Esophagus squamous epithelium (tissue), 5 donors: ENCODE results near the gene NUDT15. TPM values are rescaled to one million over a fixed set of nuclear protein-coding genes. Genes with fewer than 3 reads are reported as not detected.

Experiments used
- DNase-seq: peaks from one replicate; lab custom pipeline; 2025; lab: John Stamatoyannopoulos, UW
- H3K27ac ChIP-seq, 4 donors: fragments of 200-600 bp; sonication (generic); one replicate each; pipeline ENCODE4 v1.5.1; 2016 to 2019; ENCODE audit warnings: mild to moderate bottlenecking in 1 of 4
- H3K27me3 ChIP-seq, 4 donors: fragments of 200-600 bp; sonication (generic); 1 replicate in 3 of 4; 2 replicates in 1 of 4; pipeline versions ENCODE4 v1.5.1 to v1.6.0; 2017 to 2021; ENCODE audit warnings: antibody characterized with exemption in 1 of 4
- H3K36me3 ChIP-seq, 3 donors: fragments of 200-600 bp; sonication (generic); one replicate each; pipeline ENCODE4 v1.5.1; 2016 to 2019
- H3K4me1 ChIP-seq, 3 donors: fragments of 200-600 bp; sonication (generic); one replicate each; pipeline ENCODE4 v1.5.1; 2017 to 2019
- H3K4me3 ChIP-seq, 4 donors: fragments of 200-600 bp; sonication (generic); 1 replicate in 3 of 4; 2 replicates in 1 of 4; pipeline ENCODE4 v1.5.1; 2016 to 2019; ENCODE audit warnings: mild to moderate bottlenecking in 2 of 4, moderate library complexity in 1 of 4
- H3K9me3 ChIP-seq, 3 donors: fragments of 200-600 bp; sonication (generic); one replicate each; pipeline ENCODE4 v1.5.1; 2016 to 2019
- POLR2A ChIP-seq, 4 donors: fragments of 450-650 bp; IDR thresholded peaks; one replicate each; pipeline ENCODE4 v1.6.1; 2017; ENCODE audit warnings: antibody characterized with exemption in 4 of 4, mild to moderate bottlenecking in 4 of 4, moderate library complexity in 3 of 4
- WGBS, 2 donors: methylation state at CpG; one replicate each; pipeline ENCODE4 v1.1.5; 2018; 5-methylcytosine and 5-hydroxymethylcytosine counted together
- intact Hi-C: fragments of 100-400 bp; cut with DNase I; formaldehyde crosslinking; loops from one replicate; pipeline ENCODE4 v1.15.0; 2022
- total RNA-seq, 4 donors: library from RNA; depleted of rRNA; stranded (reverse); fragments of >200 nt; gene quantifications; one replicate each; pipeline ENCODE4 v1.1.0, GENCODE V29; 2016
- TF ChIP-seq, protein P1 (sequence below), 6 experiments: fragments of 450-650 bp in 4 of 6; fragments of 200-600 bp in 2 of 6; sonication (generic) in 2 of 6; IDR thresholded peaks; one replicate each; pipeline ENCODE4 v1.5.1; 2016 to 2019; ENCODE audit warnings: antibody characterized with exemption in 6 of 6, mild to moderate bottlenecking in 4 of 6, moderate library complexity in 4 of 6
- donor health status: DM: yes; HTN: yes; CAD: no.

Gene NUDT15
- total RNA-seq, 4 donors from 2014 or later, result 7.2 to 31.9 (median 18.5) TPM

GRCh38 chr13:48004201-48004600 lies 33.3 kb upstream of the NUDT15 start:
- Histone ChIP-seq H3K27ac (no peak overlapping the region), H3K4me1 (peaks cover 8 to 32% (median 15%) of the 10 kb centered on the region in 3 donors), H3K4me3 (no peak overlapping the region), H3K36me3 (no peaks in the 10 kb centered on the region), H3K27me3 (no peaks in the 10 kb centered on the region), H3K9me3 (no peaks in the 10 kb centered on the region)
- no peak for DNase-seq
- 72 to 96% methylated on average over 2 of the region's 2 CpGs for WGBS, 2 donors
- intact Hi-C loops, result no loop called here
- no peak for TF ChIP-seq POLR2A (IDR thresholded peaks at IDR 0.05)
- TF ChIP-seq, protein P1, sequence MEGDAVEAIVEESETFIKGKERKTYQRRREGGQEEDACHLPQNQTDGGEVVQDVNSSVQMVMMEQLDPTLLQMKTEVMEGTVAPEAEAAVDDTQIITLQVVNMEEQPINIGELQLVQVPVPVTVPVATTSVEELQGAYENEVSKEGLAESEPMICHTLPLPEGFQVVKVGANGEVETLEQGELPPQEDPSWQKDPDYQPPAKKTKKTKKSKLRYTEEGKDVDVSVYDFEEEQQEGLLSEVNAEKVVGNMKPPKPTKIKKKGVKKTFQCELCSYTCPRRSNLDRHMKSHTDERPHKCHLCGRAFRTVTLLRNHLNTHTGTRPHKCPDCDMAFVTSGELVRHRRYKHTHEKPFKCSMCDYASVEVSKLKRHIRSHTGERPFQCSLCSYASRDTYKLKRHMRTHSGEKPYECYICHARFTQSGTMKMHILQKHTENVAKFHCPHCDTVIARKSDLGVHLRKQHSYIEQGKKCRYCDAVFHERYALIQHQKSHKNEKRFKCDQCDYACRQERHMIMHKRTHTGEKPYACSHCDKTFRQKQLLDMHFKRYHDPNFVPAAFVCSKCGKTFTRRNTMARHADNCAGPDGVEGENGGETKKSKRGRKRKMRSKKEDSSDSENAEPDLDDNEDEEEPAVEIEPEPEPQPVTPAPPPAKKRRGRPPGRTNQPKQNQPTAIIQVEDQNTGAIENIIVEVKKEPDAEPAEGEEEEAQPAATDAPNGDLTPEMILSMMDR (IDR thresholded peaks at IDR 0.05), result no peak

- WGBS, 2 donors, result 19 to 32% methylated on average over 1 of the region's 1 CpG
- intact Hi-C loops, result no loop called here
- Histone ChIP-seq H3K9me3 (no peaks in the 10 kb centered on the region), H3K4me1 (peaks cover 4 to 23% (median 6%) of the 10 kb centered on the region in 3 donors), H3K4me3 (no peak overlapping the region), H3K27me3 (no peaks in the 10 kb centered on the region), H3K36me3 (no peaks in the 10 kb centered on the region), H3K27ac (no peak overlapping the region)
- DNase-seq, result no peak
- TF ChIP-seq, protein P1 (IDR thresholded peaks at IDR 0.05), result no peak
- TF ChIP-seq POLR2A (IDR thresholded peaks at IDR 0.05), result no peak
These were observed 31.1 kb upstream of the NUDT15 start for GRCh38 chr13:48006396-48006795.

DNA sequence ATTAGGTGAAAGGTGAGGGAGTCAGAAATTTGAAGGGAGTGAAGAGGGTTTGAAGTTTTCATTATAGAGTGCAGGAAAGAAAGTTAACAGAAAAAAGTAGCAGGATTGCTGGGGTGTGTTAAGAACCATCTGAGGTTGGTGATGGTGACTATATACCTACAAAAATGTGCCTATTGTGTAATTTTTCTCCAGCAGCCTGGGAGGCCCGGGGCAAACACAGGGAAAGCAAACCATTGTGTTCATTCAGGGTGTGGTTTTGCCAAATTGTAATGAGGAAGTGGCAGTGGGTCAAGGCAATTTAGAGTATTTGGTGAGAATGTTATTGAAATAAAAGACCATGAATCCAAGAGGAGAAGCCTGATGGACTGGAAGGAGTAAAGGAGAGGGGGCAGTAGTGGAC lies 28.2 kb upstream of the NUDT15 start:
- Histone ChIP-seq H3K4me3 (no peak overlapping the region), H3K27ac (peak overlapping the region; percentile 18 to 40 (median 29))
- no peak for DNase-seq

GRCh38 chr13:48010698-48011097 lies 26.8 kb upstream of the NUDT15 start:
- 82 to 91% methylated on average over 3 of the region's 4 CpGs for WGBS, 2 donors
- peaks cover 0 to 10% (median 0%) of the 10 kb centered on the region in 3 donors for H3K36me3 ChIP-seq
- H3K4me1 ChIP-seq, result peaks cover 0 to 13% (median 4%) of the 10 kb centered on the region in 3 donors
- TF ChIP-seq, protein P1 (IDR thresholded peaks at IDR 0.05), result no peak
- TF ChIP-seq POLR2A (IDR thresholded peaks at IDR 0.05), result no peak
- no peak overlapping the region for H3K27ac ChIP-seq
- no peaks in the 10 kb centered on the region for H3K27me3 ChIP-seq
- no peaks in the 10 kb centered on the region for H3K9me3 ChIP-seq
- DNase-seq, result no peak
- H3K4me3 ChIP-seq, result no peak overlapping the region
- intact Hi-C loops, result no loop called here

More for the DNA sequence above, 28.2 kb upstream of the NUDT15 start:
- Histone ChIP-seq H3K27me3 (no peaks in the 10 kb centered on the region), H3K36me3 (peaks cover 0 to 10% (median 0%) of the 10 kb centered on the region in 3 donors), H3K9me3 (no peaks in the 10 kb centered on the region), H3K4me1 (peaks cover 0 to 13% (median 4%) of the 10 kb centered on the region in 3 donors)
- WGBS, 2 donors, result 15 to 16% methylated on average over 1 of the region's 1 CpG
- no peak for TF ChIP-seq POLR2A (IDR thresholded peaks at IDR 0.05)
- TF ChIP-seq, protein P1 (IDR thresholded peaks at IDR 0.05), result no peak
- intact Hi-C loops, result no loop called here

DNA sequence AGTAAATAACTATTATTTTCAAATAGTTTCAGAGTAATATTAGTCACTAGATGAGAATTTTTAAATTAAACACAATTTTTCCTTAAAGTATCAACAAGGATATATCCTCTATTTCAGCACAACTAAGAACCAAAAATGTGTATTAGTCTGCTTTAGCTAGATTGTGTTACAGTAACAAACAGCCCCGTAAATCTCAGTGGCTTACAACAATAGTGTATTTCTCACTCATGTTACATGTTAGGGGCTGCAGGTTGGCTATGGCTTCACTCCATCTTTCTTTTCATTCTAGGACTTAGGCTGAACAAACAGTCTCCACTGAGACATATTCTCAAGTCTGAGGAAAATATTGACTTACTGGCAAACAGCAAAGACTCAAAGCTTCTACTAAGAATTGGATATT lies 24.9 kb upstream of the NUDT15 start:
- no peaks in the 10 kb centered on the region for H3K27me3 ChIP-seq
- H3K4me1 ChIP-seq, result peaks cover 0 to 13% (median 4%) of the 10 kb centered on the region in 3 donors
- WGBS, 2 donors, result 89 to 93% methylated on average over 1 of the region's 1 CpG
- H3K27ac ChIP-seq, result no peak overlapping the region
- DNase-seq, result no peak
- intact Hi-C loops, result no loop called here
- peaks cover 0 to 10% (median 0%) of the 10 kb centered on the region in 3 donors for H3K36me3 ChIP-seq
- no peak overlapping the region for H3K4me3 ChIP-seq
- no peak for TF ChIP-seq POLR2A (IDR thresholded peaks at IDR 0.05)
- TF ChIP-seq, protein P1 (IDR thresholded peaks at IDR 0.05), result no peak
- no peaks in the 10 kb centered on the region for H3K9me3 ChIP-seq
